ENCODE results near the gene PPP1R3F. TPM values are rescaled to one million over a fixed set of nuclear protein-coding genes. Genes with fewer than 3 reads are reported as not detected.
"Not testable (repeated sequence)": the region's sequence is repeated elsewhere in the genome, so short reads cannot be mapped to it uniquely, and the experiment has no call there.

Gene PPP1R3F
- polyA plus RNA-seq, 2 of the 4 experiments (the other 2 are of a cell fraction): 3.0 to 5.2 TPM

GRCh38 chrX:49323735-49324134, 54.1 kb downstream of the PPP1R3F start:
- FAIRE-seq; H3K27ac ChIP-seq; H3K4me3 ChIP-seq; CTCF ChIA-PET; H3K9me3 ChIP-seq; DNase-seq (ENCODE audit: low read depth in 1 of 2, low spot score in 1 of 2); H3K4me1 ChIP-seq; ATAC-seq; H3K4me2 ChIP-seq; POLR2A ChIA-PET: not testable (repeated sequence)
- WGBS (ENCODE audit: missing lambda C conversion rate): 40% methylated on average over 3 of the region's 7 CpGs

DNA sequence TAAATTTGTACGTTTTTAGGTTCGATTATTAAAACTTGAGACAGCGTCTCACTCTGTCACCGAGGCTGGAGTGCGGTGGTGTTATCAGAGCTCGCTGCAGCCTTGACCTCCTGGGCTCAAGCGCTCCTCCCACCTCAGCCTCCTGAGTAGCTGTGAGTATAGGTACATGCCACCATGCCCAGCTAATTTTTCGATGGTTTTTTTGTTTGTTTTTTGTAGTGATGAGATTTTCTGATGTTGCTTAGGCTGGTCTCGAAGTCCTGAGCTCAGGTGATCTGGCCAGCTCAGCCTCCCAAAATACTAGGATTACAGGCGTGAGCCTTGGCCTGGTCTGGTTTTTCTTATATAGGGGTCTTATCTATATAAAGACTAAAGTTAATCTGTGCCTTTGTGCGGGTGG, 60.8 kb downstream of the PPP1R3F start:
- DNase-seq (ENCODE audit: low read depth in 1 of 2, low spot score in 1 of 2); POLR2A ChIA-PET; ATAC-seq: not testable (repeated sequence)

DNA sequence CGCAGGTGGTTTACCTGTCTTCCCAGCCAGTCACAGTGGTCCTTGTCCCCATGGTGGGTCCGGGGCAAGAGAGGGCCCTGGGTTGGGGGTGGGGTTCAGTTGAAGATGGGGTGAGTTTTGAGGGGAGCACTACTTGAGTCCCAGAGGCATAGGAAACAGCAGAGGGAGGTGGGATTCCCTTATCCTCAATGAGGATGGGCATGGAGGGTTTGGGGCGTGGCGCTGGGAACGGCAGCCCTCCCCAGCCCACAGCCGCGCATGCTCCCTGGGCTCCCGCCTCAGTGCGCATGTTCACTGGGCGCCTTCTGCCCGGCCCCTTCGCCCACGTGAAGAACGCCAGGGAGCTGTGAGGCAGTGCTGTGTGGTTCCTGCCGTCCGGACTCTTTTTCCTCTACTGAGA, 61.7 kb downstream of the PPP1R3F start, which contains the start of gene GAGE13:
TSS of gene GAGE13 (plus strand) at position 301 of the 400 bp plus-strand sequence. CDS start 1,156 bp downstream, outside the sequence.
- no CpG with 5 or more reads among the region's 16 CpGs for WGBS (ENCODE audit: missing lambda C conversion rate)
- CTCF ChIA-PET; DNase-seq (ENCODE audit: low read depth in 1 of 2, low spot score in 1 of 2); ATAC-seq; H3K4me2 ChIP-seq; H3K4me1 ChIP-seq; POLR2A ChIA-PET; H3K9me3 ChIP-seq; H3K4me3 ChIP-seq; H3K27ac ChIP-seq; FAIRE-seq: not testable (repeated sequence)

More for the DNA sequence above, 60.8 kb downstream of the PPP1R3F start:
- WGBS (ENCODE audit: missing lambda C conversion rate): 32% methylated on average over 6 of the region's 11 CpGs
- H3K9me3 ChIP-seq, H3K4me3 ChIP-seq, H3K4me2 ChIP-seq, CTCF ChIA-PET, H3K27ac ChIP-seq, H3K4me1 ChIP-seq, FAIRE-seq: not testable (repeated sequence)

GRCh38 chrX:49331841-49332240, 62.2 kb downstream of the PPP1R3F start:
- H3K9me3 ChIP-seq; H3K4me2 ChIP-seq; DNase-seq (ENCODE audit: low read depth in 1 of 2, low spot score in 1 of 2); H3K27ac ChIP-seq; POLR2A ChIA-PET; CTCF ChIA-PET; ATAC-seq; H3K4me3 ChIP-seq; FAIRE-seq; H3K4me1 ChIP-seq: not testable (repeated sequence)
- no CpG with 5 or more reads among the region's 26 CpGs for WGBS (ENCODE audit: missing lambda C conversion rate)

Other genes starting within 250 kb of the PPP1R3F start
- gene TFE3, start 226.4 kb upstream of the PPP1R3F start, polyA plus RNA-seq (2011; rRNA removed): 16.1 and 27.3 TPM in 2 replicates
- 53.8 to 57.3 TPM (median 56.3 TPM) in 3 replicates for gene TFE3, start 226.4 kb upstream of the PPP1R3F start, polyA plus RNA-seq (2017; fragmentation: RNase III; extraction: RNeasy Plus Mini Kit Qiagen cat#74134 plus additional on column Dnase treatment)
- 1.6 and 2.0 TPM in 2 replicates for gene CCDC120, start 210.8 kb upstream of the PPP1R3F start, polyA plus RNA-seq (2011; rRNA removed)
- gene CCDC120, start 210.8 kb upstream of the PPP1R3F start, polyA plus RNA-seq (2017; fragmentation: RNase III; extraction: RNeasy Plus Mini Kit Qiagen cat#74134 plus additional on column Dnase treatment): 3.2 to 4.1 TPM (median 4.0 TPM) in 3 replicates
- 13.6 and 17.0 TPM in 2 replicates for gene PRAF2, start 195.8 kb upstream of the PPP1R3F start, polyA plus RNA-seq (2011; rRNA removed)
- gene PRAF2, start 195.8 kb upstream of the PPP1R3F start, polyA plus RNA-seq (2017; fragmentation: RNase III; extraction: RNeasy Plus Mini Kit Qiagen cat#74134 plus additional on column Dnase treatment): 29.9 to 37.7 TPM (median 35.4 TPM) in 3 replicates
- gene WDR45, start 189.9 kb upstream of the PPP1R3F start, polyA plus RNA-seq (2011; rRNA removed): 55.5 and 80.1 TPM in 2 replicates
- gene WDR45, start 189.9 kb upstream of the PPP1R3F start, polyA plus RNA-seq (2017; fragmentation: RNase III; extraction: RNeasy Plus Mini Kit Qiagen cat#74134 plus additional on column Dnase treatment): 33.8 to 41.5 TPM (median 37.7 TPM) in 3 replicates
- gene GPKOW, start 146.1 kb upstream of the PPP1R3F start, polyA plus RNA-seq (2011; rRNA removed): 34.4 and 40.7 TPM in 2 replicates
- 22.0 to 24.9 TPM (median 24.1 TPM) in 3 replicates for gene GPKOW, start 146.1 kb upstream of the PPP1R3F start, polyA plus RNA-seq (2017; fragmentation: RNase III; extraction: RNeasy Plus Mini Kit Qiagen cat#74134 plus additional on column Dnase treatment)
- gene MAGIX, start 107.0 kb upstream of the PPP1R3F start, polyA plus RNA-seq (2011; rRNA removed): 1.1 and 1.2 TPM in 2 replicates
- gene MAGIX, start 107.0 kb upstream of the PPP1R3F start, polyA plus RNA-seq (2017; fragmentation: RNase III; extraction: RNeasy Plus Mini Kit Qiagen cat#74134 plus additional on column Dnase treatment): 2.2 to 3.0 TPM (median 2.5 TPM) in 3 replicates
- 209 and 277 TPM in 2 replicates for gene PLP2, start 97.9 kb upstream of the PPP1R3F start, polyA plus RNA-seq (2011; rRNA removed)
- 162 to 168 TPM (median 164 TPM) in 3 replicates for gene PLP2, start 97.9 kb upstream of the PPP1R3F start, polyA plus RNA-seq (2017; fragmentation: RNase III; extraction: RNeasy Plus Mini Kit Qiagen cat#74134 plus additional on column Dnase treatment)
- 7.9 and 9.3 TPM in 2 replicates for gene PRICKLE3, start 83.4 kb upstream of the PPP1R3F start, polyA plus RNA-seq (2011; rRNA removed)
- gene PRICKLE3, start 83.4 kb upstream of the PPP1R3F start, polyA plus RNA-seq (2017; fragmentation: RNase III; extraction: RNeasy Plus Mini Kit Qiagen cat#74134 plus additional on column Dnase treatment): 12.9 to 14.1 TPM (median 14.0 TPM) in 3 replicates
- gene SYP, start 69.6 kb upstream of the PPP1R3F start, polyA plus RNA-seq (2011; rRNA removed): 1.3 and 1.7 TPM in 2 replicates
- 3.3 to 4.0 TPM (median 3.8 TPM) in 3 replicates for gene SYP, start 69.6 kb upstream of the PPP1R3F start, polyA plus RNA-seq (2017; fragmentation: RNase III; extraction: RNeasy Plus Mini Kit Qiagen cat#74134 plus additional on column Dnase treatment)
- gene CACNA1F, start 36.5 kb upstream of the PPP1R3F start, polyA plus RNA-seq (2011; rRNA removed): not detected in 2 replicates
- not detected in 3 replicates for gene CACNA1F, start 36.5 kb upstream of the PPP1R3F start, polyA plus RNA-seq (2017; fragmentation: RNase III; extraction: RNeasy Plus Mini Kit Qiagen cat#74134 plus additional on column Dnase treatment)
- gene CCDC22, start 34.3 kb upstream of the PPP1R3F start, polyA plus RNA-seq (2011; rRNA removed): 8.8 and 11.4 TPM in 2 replicates
- gene CCDC22, start 34.3 kb upstream of the PPP1R3F start, polyA plus RNA-seq (2017; fragmentation: RNase III; extraction: RNeasy Plus Mini Kit Qiagen cat#74134 plus additional on column Dnase treatment): 10.8 to 11.8 TPM (median 10.9 TPM) in 3 replicates
- 0.13 and 0.21 TPM in 2 replicates for gene FOXP3, start 5.1 kb upstream of the PPP1R3F start, polyA plus RNA-seq (2011; rRNA removed)
- 0.04 to 0.13 TPM (median 0.13 TPM) in 3 replicates for gene FOXP3, start 5.1 kb upstream of the PPP1R3F start, polyA plus RNA-seq (2017; fragmentation: RNase III; extraction: RNeasy Plus Mini Kit Qiagen cat#74134 plus additional on column Dnase treatment)
- gene GAGE10, start 33.9 kb downstream of the PPP1R3F start, polyA plus RNA-seq (2011; rRNA removed): not detected in 2 replicates
- not detected in 3 replicates for gene GAGE10, start 33.9 kb downstream of the PPP1R3F start, polyA plus RNA-seq (2017; fragmentation: RNase III; extraction: RNeasy Plus Mini Kit Qiagen cat#74134 plus additional on column Dnase treatment)
- gene GAGE12J, start 52.2 kb downstream of the PPP1R3F start, polyA plus RNA-seq (2011; rRNA removed): not detected in 2 replicates
- gene GAGE12J, start 52.2 kb downstream of the PPP1R3F start, polyA plus RNA-seq (2017; fragmentation: RNase III; extraction: RNeasy Plus Mini Kit Qiagen cat#74134 plus additional on column Dnase treatment): not detected in 3 replicates
- not detected in 2 replicates for gene GAGE13, start 61.8 kb downstream of the PPP1R3F start, polyA plus RNA-seq (2011; rRNA removed)
- not detected in 3 replicates for gene GAGE13, start 61.8 kb downstream of the PPP1R3F start, polyA plus RNA-seq (2017; fragmentation: RNase III; extraction: RNeasy Plus Mini Kit Qiagen cat#74134 plus additional on column Dnase treatment)